Adipose tissue (tissue), 3 donors: Measurements from ENCODE around the gene TAF11L6. TPM values are rescaled to one million over a fixed set of nuclear protein-coding genes. Genes with fewer than 3 reads are reported as not detected.
"Not testable (repeated sequence)": the region's sequence is repeated elsewhere in the genome, so short reads cannot be mapped to it uniquely, and the experiment has no call there.

ENCODE experiments used
- H3K27ac ChIP-seq: one replicate; pipeline ENCODE4 v1.5.1; 2013; ENCODE audit warnings: low read depth, low read length
- WGBS, 3 donors: extraction: QIAGEN DNeasy Blood & Tissue Kit; methylation state at CpG; one replicate each; pipeline ENCODE4 v1.1.7; 2013; 5-methylcytosine and 5-hydroxymethylcytosine counted together
- polyA plus RNA-seq, 3 donors: library from polyadenylated mRNA; stranded (reverse); fragments of 200-250 nt; gene quantifications; one replicate each; pipeline ENCODE4 v1.2.3, GENCODE V29; 2013
- donor health status: healthy with polysubstance abuse.
- donor health status: Bipolar disorder and iron deficiency.
- donor health status: healthy.

The TAF11L6 gene
- not detected for polyA plus RNA-seq

- no CpG with 5 or more reads among the region's 15 CpGs for WGBS, 3 donors
- H3K27ac ChIP-seq, result not testable (repeated sequence)
Measured at GRCh38 chr5:17528369-17528768, at the start of gene TAF11L6. Gene TAF11L6, plus strand, starts transcription at chr5:17528669.

GRCh38 chr5:17481378-17481777, 47.1 kb upstream of the TAF11L6 start:
- 67 to 85% (median 80%) methylated on average over 4 of the region's 4 CpGs for WGBS, 3 donors
- no peak overlapping the region for H3K27ac ChIP-seq

- H3K27ac ChIP-seq, result no peak overlapping the region
- 64 to 74% (median 73%) methylated on average over 2 of the region's 2 CpGs for WGBS, 3 donors
Measured at GRCh38 chr5:17482790-17483189, 45.7 kb upstream of the TAF11L6 start.

GRCh38 chr5:17486464-17487173, 41.9 kb upstream of the TAF11L6 start:
- H3K27ac ChIP-seq, result not testable (repeated sequence)
- 81 to 90% (median 87%) methylated on average over 10 of the region's 10 CpGs for WGBS, 3 donors

GRCh38 chr5:17487174-17487512, 41.3 kb upstream of the TAF11L6 start:
- H3K27ac ChIP-seq, result no peak overlapping the region
- 73 to 97% (median 95%) methylated on average over 1 of the region's 1 CpG for WGBS, 3 donors

GRCh38 chr5:17491257-17491656, 37.2 kb upstream of the TAF11L6 start:
- H3K27ac ChIP-seq, result not testable (repeated sequence)
- WGBS, 3 donors, result 91 to 96% (median 95%) methylated on average over 17 to 22 of the region's 23 CpGs

GRCh38 chr5:17492770-17493169, 35.7 kb upstream of the TAF11L6 start:
- 70 to 94% (median 89%) methylated on average over 3 of the region's 3 CpGs for WGBS, 3 donors
- no peak overlapping the region for H3K27ac ChIP-seq

- H3K27ac ChIP-seq, result no peak overlapping the region
- WGBS, 3 donors, result 51 to 76% (median 74%) methylated on average over 4 of the region's 4 CpGs
Measured at GRCh38 chr5:17497446-17497845, 31.0 kb upstream of the TAF11L6 start.

- 71 to 92% (median 90%) methylated on average over 8 of the region's 8 CpGs for WGBS, 3 donors
- not testable (repeated sequence) for H3K27ac ChIP-seq
Measured at GRCh38 chr5:17497931-17498330, 30.5 kb upstream of the TAF11L6 start, which contains the start of gene TAF11L2. Gene TAF11L2, plus strand, starts transcription at chr5:17498231.

- 84 to 95% (median 92%) methylated on average over 17 of the region's 17 CpGs for WGBS, 3 donors
- no peak overlapping the region for H3K27ac ChIP-seq
Measured at GRCh38 chr5:17511775-17512325, 16.6 kb upstream of the TAF11L6 start.

GRCh38 chr5:17517526-17517925, 10.9 kb upstream of the TAF11L6 start:
- not testable (repeated sequence) for H3K27ac ChIP-seq
- 80 to 85% (median 82%) methylated on average over 8 of the region's 12 CpGs for WGBS, 3 donors

GRCh38 chr5:17518067-17518466, 10.4 kb upstream of the TAF11L6 start, which contains the start of gene TAF11L3:
Gene TAF11L3, plus strand, starts transcription at chr5:17518367.
- no CpG with 5 or more reads among the region's 15 CpGs for WGBS, 3 donors

GRCh38 chr5:17519508-17519907, 9.0 kb upstream of the TAF11L6 start:
- WGBS, 3 donors, result 86 to 93% (median 91%) methylated on average over 8 of the region's 14 CpGs
- not testable (repeated sequence) for H3K27ac ChIP-seq

More at GRCh38 chr5:17518067-17518466, 10.4 kb upstream of the TAF11L6 start, which contains the start of gene TAF11L3:
- H3K27ac ChIP-seq, result not testable (repeated sequence)

GRCh38 chr5:17521501-17521900, 7.0 kb upstream of the TAF11L6 start, which contains the start of gene TAF11L4:
Gene TAF11L4, plus strand, starts transcription at chr5:17521801.
- not testable (repeated sequence) for H3K27ac ChIP-seq
- WGBS, 3 donors, result no CpG with 5 or more reads among the region's 15 CpGs

GRCh38 chr5:17524935-17525334, 3.5 kb upstream of the TAF11L6 start, which contains the start of gene TAF11L5:
Gene TAF11L5, plus strand, starts transcription at chr5:17525235.
- H3K27ac ChIP-seq, result not testable (repeated sequence)
- no CpG with 5 or more reads among the region's 15 CpGs for WGBS, 3 donors

- 88 to 93% (median 93%) methylated on average over 9 of the region's 17 CpGs for WGBS, 3 donors
- not testable (repeated sequence) for H3K27ac ChIP-seq
Measured at GRCh38 chr5:17526504-17526903, 2.0 kb upstream of the TAF11L6 start.
